ENCODE results near the gene PTPN2. TPM values are rescaled to one million over a fixed set of nuclear protein-coding genes. Genes with fewer than 3 reads are reported as not detected.

PTPN2 gene
- total and polyA plus RNA-seq, 4 donors = 47.8 to 79.9 (median 64.3) TPM

GRCh38 chr18:12772111-12772510 is 111.9 kb downstream of the PTPN2 start:
- Histone ChIP-seq H3K4me1 (ENCODE audit: control insufficient read depth in 5 of 5, insufficient read depth in 5 of 5, low read length in 5 of 5) (peaks cover 0 to 2% (median 0%) of the 10 kb centered on the region in 5 donors), H3K9ac (ENCODE audit: insufficient read depth in 1 of 2, low read length in 2 of 2) (no peak overlapping the region), H3K9me3 (ENCODE audit: control insufficient read depth in 4 of 4, insufficient read depth in 3 of 4, low read length in 3 of 4) (no peaks in the 10 kb centered on the region), H3K27ac (ENCODE audit: low read depth in 1 of 2, low read length in 1 of 2) (no peak overlapping the region), H3K4me3 (no peak overlapping the region), H3K36me3 (ENCODE audit: control insufficient read depth in 4 of 4, insufficient read depth in 4 of 4, low read length in 4 of 4) (no peaks in the 10 kb centered on the region), H3K27me3 (ENCODE audit: control insufficient read depth in 3 of 3, insufficient read depth in 3 of 3, low read length in 2 of 3) (no peaks in the 10 kb centered on the region)
- WGBS, 2 donors = 70 to 89% methylated on average over 6 of the region's 6 CpGs
- ATAC-seq (ENCODE audit: insufficient read depth, low FRiP score) = no peak
- no peak for DNase-seq
- TF ChIP-seq CTCF (IDR thresholded peaks at IDR 0.05; ENCODE audit: control extremely low read depth, extremely low read depth) = no peak

GRCh38 chr18:12770469-12771219 is 113.4 kb downstream of the PTPN2 start:
- TF ChIP-seq CTCF (IDR thresholded peaks at IDR 0.05; ENCODE audit: control extremely low read depth, extremely low read depth) = no peak
- H3K27ac ChIP-seq (ENCODE audit: low read depth in 1 of 2, low read length in 1 of 2) = no peak overlapping the region
- ATAC-seq (ENCODE audit: insufficient read depth, low FRiP score) = no peak
- H3K9ac ChIP-seq (ENCODE audit: insufficient read depth in 1 of 2, low read length in 2 of 2) = no peak overlapping the region
- no peaks in the 10 kb centered on the region for H3K27me3 ChIP-seq (ENCODE audit: control insufficient read depth in 3 of 3, insufficient read depth in 3 of 3, low read length in 2 of 3)
- no peaks in the 10 kb centered on the region for H3K36me3 ChIP-seq (ENCODE audit: control insufficient read depth in 4 of 4, insufficient read depth in 4 of 4, low read length in 4 of 4)
- H3K4me1 ChIP-seq (ENCODE audit: control insufficient read depth in 5 of 5, insufficient read depth in 5 of 5, low read length in 5 of 5) = no peaks in the 10 kb centered on the region
- WGBS, 2 donors = 89 to 94% methylated on average over 15 of the region's 15 CpGs
- H3K9me3 ChIP-seq (ENCODE audit: control insufficient read depth in 4 of 4, insufficient read depth in 3 of 4, low read length in 3 of 4) = no peaks in the 10 kb centered on the region
- H3K4me3 ChIP-seq = no peak overlapping the region
- DNase-seq = no peak

- H3K4me3 ChIP-seq = no peak overlapping the region
- DNase-seq = no peak
These were observed 114.2 kb downstream of the PTPN2 start for GRCh38 chr18:12769644-12770440.

More at GRCh38 chr18:12769644-12770440, 114.2 kb downstream of the PTPN2 start:
- no peak for ATAC-seq (ENCODE audit: insufficient read depth, low FRiP score)
- WGBS, 2 donors = 80 to 94% methylated on average over 4 of the region's 4 CpGs
- H3K9me3 ChIP-seq (ENCODE audit: control insufficient read depth in 4 of 4, insufficient read depth in 3 of 4, low read length in 3 of 4) = no peaks in the 10 kb centered on the region
- no peak overlapping the region for H3K9ac ChIP-seq (ENCODE audit: insufficient read depth in 1 of 2, low read length in 2 of 2)
- no peaks in the 10 kb centered on the region for H3K4me1 ChIP-seq (ENCODE audit: control insufficient read depth in 5 of 5, insufficient read depth in 5 of 5, low read length in 5 of 5)
- no peaks in the 10 kb centered on the region for H3K27me3 ChIP-seq (ENCODE audit: control insufficient read depth in 3 of 3, insufficient read depth in 3 of 3, low read length in 2 of 3)
- no peaks in the 10 kb centered on the region for H3K36me3 ChIP-seq (ENCODE audit: control insufficient read depth in 4 of 4, insufficient read depth in 4 of 4, low read length in 4 of 4)
- no peak overlapping the region for H3K27ac ChIP-seq (ENCODE audit: low read depth in 1 of 2, low read length in 1 of 2)
- TF ChIP-seq CTCF (IDR thresholded peaks at IDR 0.05; ENCODE audit: control extremely low read depth, extremely low read depth) = no peak
